GM21825 (cell line): ENCODE data around the gene AFF3.

Experiments used
- ATAC-seq: cut with Tn5 transposase; IDR thresholded peaks from one replicate; pipeline ENCODE4 v1.9.1; 2021; ENCODE audit warnings: mild to moderate bottlenecking, moderate library complexity; ENCODE audit not compliant: unreplicated experiment

Gene AFF3

DNA sequence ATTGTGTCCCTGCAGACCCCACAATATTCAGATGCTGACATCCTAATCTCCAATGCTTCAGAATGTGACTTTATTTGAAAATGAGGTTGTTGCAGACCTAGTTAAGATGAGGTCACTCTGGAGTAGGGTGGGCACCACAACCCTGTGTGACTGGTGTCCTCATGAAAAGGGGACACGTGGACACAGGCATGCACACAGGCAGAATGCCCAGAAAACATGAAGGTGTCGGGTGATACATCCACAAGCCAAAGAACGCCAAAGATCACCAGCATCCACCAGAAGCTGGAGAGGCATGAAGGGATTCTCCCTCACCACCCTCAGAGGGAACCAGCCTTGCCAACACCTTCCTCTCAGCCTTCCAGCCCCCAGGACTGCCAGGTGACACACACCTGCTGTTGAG lies 69.3 kb downstream of the AFF3 start:
- ATAC-seq = no peak

GRCh38 chr2:100072503-100072902 lies 69.9 kb downstream of the AFF3 start:
- no peak for ATAC-seq

GRCh38 chr2:100071335-100072043 lies 70.9 kb downstream of the AFF3 start:
- no peak for ATAC-seq

GRCh38 chr2:100070078-100070477 lies 72.3 kb downstream of the AFF3 start:
- ATAC-seq = no peak

DNA sequence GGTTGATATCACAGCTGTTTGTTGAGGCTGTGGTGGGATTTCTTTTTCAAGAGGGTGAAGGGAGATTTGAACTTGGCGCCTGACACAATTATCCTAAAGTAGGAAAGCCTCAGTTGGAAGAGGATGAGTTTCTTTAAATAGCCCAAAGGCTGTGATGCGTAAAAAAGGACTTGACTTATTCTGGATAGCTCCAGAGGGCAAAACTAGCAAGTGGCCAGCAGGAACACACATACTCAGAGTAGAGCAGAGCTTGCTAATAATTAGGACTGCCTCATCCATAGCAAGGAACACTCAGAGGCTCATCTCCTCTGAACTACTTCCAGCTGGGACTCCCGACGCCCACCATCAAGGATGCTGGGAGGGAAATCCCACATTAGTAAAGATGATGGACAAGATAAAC lies 74.0 kb downstream of the AFF3 start:
- ATAC-seq = no peak

DNA sequence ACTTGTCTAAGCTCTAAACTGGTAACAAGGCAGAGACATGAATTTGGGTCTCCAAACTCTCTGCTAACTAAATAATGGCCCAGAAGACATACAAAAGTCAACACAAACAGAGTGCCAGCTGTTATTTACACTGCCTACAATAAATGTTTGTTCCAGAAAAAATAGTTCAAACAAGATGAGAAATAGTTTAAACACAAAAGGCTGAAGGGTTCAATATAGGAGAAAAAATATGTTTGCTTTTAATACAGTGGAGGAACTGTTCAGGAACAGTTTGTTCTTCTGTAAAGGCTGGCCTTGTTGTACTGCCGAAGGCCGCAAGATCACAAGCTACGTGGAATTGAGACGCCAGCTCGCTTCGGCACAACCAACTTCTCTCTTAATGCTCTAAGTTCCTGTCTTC lies 74.6 kb downstream of the AFF3 start:
- ATAC-seq = no peak

DNA sequence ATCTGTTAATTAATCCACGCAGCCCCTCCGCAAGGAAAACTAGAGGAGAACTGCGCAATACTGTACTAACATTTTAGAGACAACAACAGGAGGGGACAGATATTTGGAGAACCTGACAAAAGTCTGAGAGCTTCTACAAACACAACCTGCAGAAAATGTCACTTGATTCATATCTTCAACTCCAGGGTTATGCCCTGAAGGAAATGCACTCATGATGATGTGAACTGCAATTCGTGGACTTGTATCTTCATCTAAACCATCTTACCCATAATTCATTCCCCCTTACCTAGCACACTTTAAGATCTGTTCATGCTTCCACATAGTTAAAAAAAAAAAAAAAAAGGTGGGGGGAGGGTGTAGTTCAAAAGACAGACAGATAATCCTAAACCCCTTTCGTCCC lies 75.5 kb downstream of the AFF3 start:
- ATAC-seq = no peak

GRCh38 chr2:100066246-100066645 lies 76.1 kb downstream of the AFF3 start:
- ATAC-seq = no peak

DNA sequence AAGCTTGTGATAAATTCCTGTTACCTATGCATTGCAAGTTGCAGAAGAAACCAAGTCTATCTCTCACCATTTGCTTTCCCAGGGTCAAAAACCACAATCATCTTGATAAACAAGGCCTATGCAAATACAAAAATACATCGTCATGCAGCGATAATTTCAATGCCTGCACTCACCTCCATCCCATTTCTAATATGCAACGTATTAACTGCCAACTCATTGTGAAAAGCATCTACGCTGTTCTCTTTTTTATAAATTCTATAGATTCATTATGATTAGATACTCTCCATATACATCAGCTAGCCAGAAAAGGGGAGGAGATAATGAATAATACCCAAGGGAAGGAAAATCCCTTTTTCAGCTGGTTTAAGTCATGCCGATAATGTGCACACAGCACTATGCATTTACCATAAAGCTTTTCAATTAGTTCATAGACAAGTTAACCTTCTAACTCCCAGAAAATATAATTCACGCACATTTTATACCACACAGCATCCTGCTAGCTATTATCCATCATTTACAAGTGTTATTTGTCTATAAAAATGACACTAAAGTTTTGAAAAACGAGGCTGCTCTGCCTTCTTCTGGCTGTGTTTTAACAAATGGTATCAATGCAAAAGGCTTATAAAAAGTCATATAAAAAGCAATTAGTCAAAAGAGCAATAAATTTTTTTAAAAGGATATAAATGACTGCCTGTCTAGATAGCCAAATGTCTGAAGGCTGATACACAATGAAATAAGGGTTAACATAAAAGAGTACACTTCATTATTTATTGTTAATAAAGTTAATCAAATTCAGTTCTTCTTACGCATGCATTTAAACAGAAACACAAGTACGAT lies 77.6 kb downstream of the AFF3 start:
- ATAC-seq = no peak

- no peak for ATAC-seq
Observed at GRCh38 chr2:100064165-100064564, 78.2 kb downstream of the AFF3 start.

DNA sequence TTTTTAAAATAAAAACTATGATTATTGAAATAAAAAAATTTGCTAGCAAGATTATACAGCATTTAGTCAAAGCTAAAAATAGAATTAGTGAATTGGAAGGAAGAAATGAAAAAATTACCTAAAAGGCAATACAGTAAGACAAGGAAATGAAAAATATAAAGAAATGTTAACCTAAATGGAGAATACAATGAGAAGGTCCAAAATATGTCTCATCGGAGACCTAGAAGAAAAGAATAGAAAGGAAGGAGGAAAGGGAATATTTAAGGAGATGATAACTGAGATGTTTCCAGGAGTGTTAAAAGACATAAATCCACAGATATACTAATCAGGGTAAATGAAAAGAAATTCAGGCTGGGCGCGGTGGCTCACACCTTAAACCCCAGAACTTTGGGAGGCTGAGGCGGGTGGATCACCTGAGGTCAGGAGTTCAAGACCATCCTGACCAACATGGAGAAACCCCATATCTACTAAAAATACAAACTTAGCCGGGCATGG lies 78.9 kb downstream of the AFF3 start:
- no peak for ATAC-seq

- no peak for ATAC-seq
Observed at GRCh38 chr2:100062336-100062735, 80.1 kb downstream of the AFF3 start.

DNA sequence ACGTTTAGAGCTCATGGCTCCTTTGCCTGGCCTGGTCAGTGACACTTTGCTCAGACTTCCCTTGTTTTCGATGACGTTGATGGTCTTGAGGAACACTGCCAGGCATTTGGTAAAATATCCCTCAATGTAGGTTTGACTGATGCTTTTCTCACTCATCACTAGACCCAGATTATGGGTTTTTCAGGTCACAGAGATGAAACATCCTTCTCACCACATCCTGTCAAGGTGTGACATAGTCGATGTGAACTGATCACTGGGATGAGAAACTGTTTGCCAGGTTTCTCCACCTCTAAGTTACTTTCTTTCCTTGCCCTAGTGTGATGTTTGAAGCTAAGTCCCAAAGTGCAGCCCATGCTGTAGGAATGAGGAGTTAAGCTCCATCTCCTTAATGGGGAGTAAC lies 81.5 kb downstream of the AFF3 start:
- no peak for ATAC-seq

GRCh38 chr2:100059638-100060037 lies 82.8 kb downstream of the AFF3 start:
- no peak for ATAC-seq

- no peak for ATAC-seq
Observed at GRCh38 chr2:100057901-100058261, 84.5 kb downstream of the AFF3 start.

GRCh38 chr2:100054426-100054825 lies 88.0 kb downstream of the AFF3 start:
- ATAC-seq = no peak

- no peak for ATAC-seq
Observed at GRCh38 chr2:100053087-100053885, 89.1 kb downstream of the AFF3 start.

- ATAC-seq = no peak
Observed at GRCh38 chr2:100052650-100053049, 89.7 kb downstream of the AFF3 start.

GRCh38 chr2:100051253-100051652 lies 91.1 kb downstream of the AFF3 start:
- ATAC-seq = no peak

- no peak for ATAC-seq
Observed at GRCh38 chr2:100050685-100051084, 91.7 kb downstream of the AFF3 start.
